SU-DHL-6 (cell line): ENCODE results near the gene COL12A1.

ENCODE experiments used
- H2AFZ ChIP-seq: fragments of 200-600 bp; sonication (generic); 2 replicates; pipeline ENCODE4 v1.6.1; 2014; ENCODE audit warnings: low read depth, mild to moderate bottlenecking, moderate library complexity, mixed read lengths, antibody characterized with exemption, low read length; ENCODE audit not compliant: severe bottlenecking
- H3F3A ChIP-seq: fragments of 200-600 bp; shearing (Covaris generic); 2 replicates; pipeline ENCODE4 v1.6.0; 2016; ENCODE audit warnings: antibody characterized with exemption, mild to moderate bottlenecking; ENCODE audit not compliant: insufficient read depth
- H3K27ac ChIP-seq: fragments of 200-600 bp; sonication (generic); 2 replicates; pipeline ENCODE4 v1.5.1; 2016; ENCODE audit warnings: low read depth, mild to moderate bottlenecking, low read length, moderate library complexity, mixed read lengths
- H3K27me3 ChIP-seq: fragments of 200-600 bp; sonication (generic), shearing (Covaris generic); 2 replicates; pipeline ENCODE4 v1.6.0; 2014; ENCODE audit warnings: mild to moderate bottlenecking, low read length
- H3K36me3 ChIP-seq: fragments of 200-600 bp; sonication (generic); 2 replicates; pipeline ENCODE4 v1.6.1; 2014; ENCODE audit warnings: mild to moderate bottlenecking, low read length, mixed read lengths
- H3K4me2 ChIP-seq: fragments of 300-600, 200-600 bp; shearing (Covaris generic), sonication (generic); 2 replicates; pipeline ENCODE4 v1.6.0; 2014; ENCODE audit warnings: low read length, low read depth, mild to moderate bottlenecking; ENCODE audit not compliant: poor library complexity, severe bottlenecking
- H3K4me3 ChIP-seq: fragments of 200-600 bp; sonication (generic); 2 replicates; pipeline ENCODE4 v1.5.1; 2014; ENCODE audit warnings: antibody characterized with exemption, low read length, mild to moderate bottlenecking, mixed read lengths; ENCODE audit not compliant: insufficient read depth, poor library complexity, severe bottlenecking
- H3K79me2 ChIP-seq: fragments of 200-600 bp; sonication (generic); 2 replicates; pipeline ENCODE4 v1.6.1; 2014; ENCODE audit warnings: mild to moderate bottlenecking, low read length, moderate library complexity; ENCODE audit not compliant: insufficient read depth
- H3K9ac ChIP-seq: fragments of 200-600 bp; sonication (generic); 2 replicates; pipeline ENCODE4 v1.7.0; 2014; ENCODE audit warnings: mild to moderate bottlenecking, low read length
- H3K9me2 ChIP-seq: fragments of 200-600 bp; sonication (generic); replicated peaks from 2 replicates; pipeline ENCODE4 v1.6.1; 2014; ENCODE audit warnings: low read length; ENCODE audit not compliant: insufficient read depth
- H3K9me3 ChIP-seq: fragments of 200-600 bp; sonication (generic); 2 replicates; pipeline ENCODE4 v1.6.1; 2014; ENCODE audit warnings: low read length, mixed read lengths; ENCODE audit not compliant: insufficient read depth
- H4K20me1 ChIP-seq: fragments of 200-600 bp; sonication (generic); 2 replicates; pipeline ENCODE4 v1.6.1; 2014; ENCODE audit warnings: low read depth, mild to moderate bottlenecking, antibody characterized with exemption, low read length, moderate library complexity, mixed read lengths
- EZH2phosphoT487 ChIP-seq: fragments of 200-600 bp; sonication (generic), shearing (Covaris generic); conservative IDR thresholded peaks from 2 replicates; pipeline ENCODE4 v1.6.1; 2018; ENCODE audit warnings: mild to moderate bottlenecking, antibody characterized with exemption, low read length, moderate library complexity, mixed read lengths
- TF ChIP-seq, protein P1 (sequence below): fragments of 200-600 bp; sonication (generic); IDR thresholded peaks from one replicate; pipeline ENCODE4 v1.5.1; 2017; ENCODE audit warnings: antibody characterized with exemption, mild to moderate bottlenecking, low read length, moderate library complexity; ENCODE audit not compliant: insufficient read depth, poor library complexity, severe bottlenecking

COL12A1 gene

DNA sequence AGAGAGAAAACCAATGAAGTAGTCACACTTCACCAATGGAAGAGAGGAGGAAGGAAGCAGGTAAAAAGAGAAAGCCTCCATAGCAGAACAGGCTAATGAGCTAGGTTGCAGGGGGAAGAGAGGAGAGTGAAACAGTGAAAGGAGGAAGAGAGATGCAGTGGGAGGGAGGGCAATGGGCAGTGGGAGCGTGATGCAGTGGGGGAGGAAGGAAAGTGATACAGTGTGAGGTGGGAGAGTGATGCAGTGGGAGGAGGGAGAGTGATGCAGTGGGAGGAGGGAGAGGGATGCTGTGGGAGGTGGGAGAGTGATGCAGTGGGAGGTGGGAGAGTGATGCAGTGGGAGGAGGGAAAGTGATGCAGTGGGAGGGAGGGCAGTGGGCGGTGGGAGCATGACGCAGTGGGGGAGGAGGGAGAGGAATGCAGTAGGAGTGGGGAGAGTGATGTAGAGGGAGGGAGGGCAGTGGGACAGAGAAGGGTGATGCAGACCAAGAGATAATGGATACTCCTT is 29.7 kb downstream of the COL12A1 start:
- no peaks in the 10 kb centered on the region for H3K36me3 ChIP-seq
- no peaks in the 10 kb centered on the region for H3K79me2 ChIP-seq
- H3K9me3 ChIP-seq, result no peaks in the 10 kb centered on the region
- H3K9ac ChIP-seq, result no peak overlapping the region
- H3K4me3 ChIP-seq, result no peak overlapping the region
- no peak overlapping the region for H3K4me2 ChIP-seq
- no peak overlapping the region for H2AFZ ChIP-seq
- H3F3A ChIP-seq, result no peaks in the 10 kb centered on the region
- no peaks in the 10 kb centered on the region for H3K27me3 ChIP-seq
- no peaks in the 10 kb centered on the region for H3K9me2 ChIP-seq
- no peak overlapping the region for H3K27ac ChIP-seq
- TF ChIP-seq, protein P1, sequence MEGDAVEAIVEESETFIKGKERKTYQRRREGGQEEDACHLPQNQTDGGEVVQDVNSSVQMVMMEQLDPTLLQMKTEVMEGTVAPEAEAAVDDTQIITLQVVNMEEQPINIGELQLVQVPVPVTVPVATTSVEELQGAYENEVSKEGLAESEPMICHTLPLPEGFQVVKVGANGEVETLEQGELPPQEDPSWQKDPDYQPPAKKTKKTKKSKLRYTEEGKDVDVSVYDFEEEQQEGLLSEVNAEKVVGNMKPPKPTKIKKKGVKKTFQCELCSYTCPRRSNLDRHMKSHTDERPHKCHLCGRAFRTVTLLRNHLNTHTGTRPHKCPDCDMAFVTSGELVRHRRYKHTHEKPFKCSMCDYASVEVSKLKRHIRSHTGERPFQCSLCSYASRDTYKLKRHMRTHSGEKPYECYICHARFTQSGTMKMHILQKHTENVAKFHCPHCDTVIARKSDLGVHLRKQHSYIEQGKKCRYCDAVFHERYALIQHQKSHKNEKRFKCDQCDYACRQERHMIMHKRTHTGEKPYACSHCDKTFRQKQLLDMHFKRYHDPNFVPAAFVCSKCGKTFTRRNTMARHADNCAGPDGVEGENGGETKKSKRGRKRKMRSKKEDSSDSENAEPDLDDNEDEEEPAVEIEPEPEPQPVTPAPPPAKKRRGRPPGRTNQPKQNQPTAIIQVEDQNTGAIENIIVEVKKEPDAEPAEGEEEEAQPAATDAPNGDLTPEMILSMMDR, result no peak
- no peak for TF ChIP-seq EZH2phosphoT487
- no peaks in the 10 kb centered on the region for H4K20me1 ChIP-seq

- H3K9me2 ChIP-seq, result no peaks in the 10 kb centered on the region
- H3K9ac ChIP-seq, result no peak overlapping the region
- no peak for TF ChIP-seq EZH2phosphoT487
- TF ChIP-seq, protein P1, result no peak
- no peak overlapping the region for H3K4me2 ChIP-seq
- no peaks in the 10 kb centered on the region for H3K9me3 ChIP-seq
- no peak overlapping the region for H3K27ac ChIP-seq
- no peaks in the 10 kb centered on the region for H3F3A ChIP-seq
- no peak overlapping the region for H3K4me3 ChIP-seq
- H3K79me2 ChIP-seq, result no peaks in the 10 kb centered on the region
- no peak overlapping the region for H2AFZ ChIP-seq
- H3K36me3 ChIP-seq, result no peaks in the 10 kb centered on the region
- H3K27me3 ChIP-seq, result no peaks in the 10 kb centered on the region
- H4K20me1 ChIP-seq, result no peaks in the 10 kb centered on the region
Measured at GRCh38 chr6:75171986-75172385, 33.9 kb downstream of the COL12A1 start.

DNA sequence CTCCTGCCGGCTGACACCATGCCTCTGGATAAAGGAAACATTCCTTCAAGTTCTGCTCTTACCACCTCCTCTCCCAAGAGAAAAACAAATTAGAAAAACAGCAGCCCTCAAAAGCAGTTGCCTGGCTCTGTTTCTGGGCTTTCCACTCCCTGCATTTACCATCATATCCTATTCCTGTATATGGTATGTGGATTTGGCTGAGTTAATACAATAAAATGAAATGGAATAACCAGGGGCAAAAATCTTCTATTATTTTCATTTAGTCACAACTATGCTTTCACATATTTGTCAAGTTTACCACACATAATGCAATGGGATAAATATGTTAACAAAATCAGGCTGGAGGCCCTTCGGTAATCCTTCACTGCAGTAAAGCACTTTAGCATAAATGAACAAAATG is 34.3 kb downstream of the COL12A1 start:
- H3F3A ChIP-seq, result no peaks in the 10 kb centered on the region
- no peaks in the 10 kb centered on the region for H3K79me2 ChIP-seq
- no peak overlapping the region for H3K27ac ChIP-seq
- TF ChIP-seq, protein P1, result no peak
- no peak for TF ChIP-seq EZH2phosphoT487
- H3K27me3 ChIP-seq, result no peaks in the 10 kb centered on the region
- H2AFZ ChIP-seq, result no peak overlapping the region
- H4K20me1 ChIP-seq, result no peaks in the 10 kb centered on the region
- no peak overlapping the region for H3K9ac ChIP-seq
- H3K4me2 ChIP-seq, result no peak overlapping the region
- no peaks in the 10 kb centered on the region for H3K36me3 ChIP-seq
- no peaks in the 10 kb centered on the region for H3K9me3 ChIP-seq
- no peaks in the 10 kb centered on the region for H3K9me2 ChIP-seq
- no peak overlapping the region for H3K4me3 ChIP-seq
